Stimulated activated CD8-positive, alpha-beta memory T cell treated with anti-CD3 and anti-CD28 coated beads, Interleukin-4, amount 100 ng/mL, for 24 hours (primary cell): Measurements from ENCODE around the gene CAMK2B.
A peak's percentile ranks its signal among the peaks of the same experiment; 100 is the strongest.

ENCODE experiments used
- DNase-seq: peaks from one replicate; pipeline ENCODE4 v3.0.0-alpha.2; 2020; ENCODE audit warnings: low read depth

The CAMK2B gene

GRCh38 chr7:44257213-44257612 lies 68.2 kb downstream of the CAMK2B start:
- no peak for DNase-seq

- no peak for DNase-seq
Measured at GRCh38 chr7:44256459-44256858, 68.9 kb downstream of the CAMK2B start.

GRCh38 chr7:44251881-44252280 lies 73.5 kb downstream of the CAMK2B start:
- no peak for DNase-seq

DNA sequence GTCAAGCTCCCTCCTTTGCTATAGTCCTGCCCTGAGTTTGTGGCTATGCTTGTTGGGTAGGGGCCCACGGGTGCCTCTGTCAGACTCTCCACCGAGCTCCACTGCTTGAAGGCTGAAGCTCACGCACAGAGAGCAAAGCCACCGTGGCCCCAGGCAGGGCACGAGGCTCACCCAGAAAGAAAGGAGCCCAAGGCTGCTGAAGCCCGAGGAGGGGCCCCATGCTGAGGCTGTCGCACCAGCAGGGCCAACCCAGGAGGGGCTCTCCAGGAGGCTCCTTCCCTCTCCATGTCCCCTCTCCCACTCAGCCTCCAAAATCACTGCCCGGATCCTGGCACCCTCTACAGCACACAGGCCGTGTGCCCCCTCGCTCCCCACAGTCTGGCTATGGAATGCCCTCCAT lies 74.1 kb downstream of the CAMK2B start:
- no peak for DNase-seq

- DNase-seq = no peak
Measured at GRCh38 chr7:44249639-44250234, 75.7 kb downstream of the CAMK2B start.

DNA sequence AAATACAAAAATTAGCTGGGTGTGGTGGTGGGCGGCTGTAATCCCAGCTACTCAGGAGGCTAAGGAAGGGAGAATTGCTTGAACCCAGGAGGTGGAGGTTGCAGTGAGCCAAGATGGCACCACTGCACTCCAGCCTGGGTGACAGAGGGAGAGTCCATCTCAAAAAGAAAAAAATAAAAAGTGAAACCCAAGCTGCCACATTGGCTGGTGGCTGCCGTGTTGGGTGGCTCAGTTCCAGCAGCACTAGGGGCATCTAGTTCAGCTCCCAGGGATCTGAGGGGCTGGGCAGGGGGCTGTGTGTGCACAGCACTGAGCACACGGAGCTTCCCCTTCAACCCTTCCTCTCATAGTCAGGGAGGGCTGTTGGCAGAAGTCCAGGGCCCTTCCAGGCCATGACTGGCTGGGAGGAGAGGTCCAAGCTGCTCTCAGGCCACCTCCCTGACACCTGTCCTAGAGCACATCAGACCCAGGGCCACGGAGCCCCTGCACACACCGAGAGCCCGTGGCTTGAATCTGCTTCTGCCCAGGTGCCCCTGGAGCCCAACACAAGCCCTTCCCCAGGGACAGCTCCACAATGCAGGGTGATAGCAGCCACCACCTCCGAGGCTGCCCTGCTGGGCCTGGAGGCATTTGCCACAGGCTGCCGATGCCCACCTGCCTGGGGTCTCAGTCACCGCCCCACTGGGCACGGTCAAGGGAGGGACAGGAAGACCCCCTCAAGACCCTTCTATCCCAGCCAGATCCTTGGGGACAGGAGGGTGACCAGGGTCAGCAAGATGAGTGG lies 77.3 kb downstream of the CAMK2B start:
- no peak for DNase-seq

DNA sequence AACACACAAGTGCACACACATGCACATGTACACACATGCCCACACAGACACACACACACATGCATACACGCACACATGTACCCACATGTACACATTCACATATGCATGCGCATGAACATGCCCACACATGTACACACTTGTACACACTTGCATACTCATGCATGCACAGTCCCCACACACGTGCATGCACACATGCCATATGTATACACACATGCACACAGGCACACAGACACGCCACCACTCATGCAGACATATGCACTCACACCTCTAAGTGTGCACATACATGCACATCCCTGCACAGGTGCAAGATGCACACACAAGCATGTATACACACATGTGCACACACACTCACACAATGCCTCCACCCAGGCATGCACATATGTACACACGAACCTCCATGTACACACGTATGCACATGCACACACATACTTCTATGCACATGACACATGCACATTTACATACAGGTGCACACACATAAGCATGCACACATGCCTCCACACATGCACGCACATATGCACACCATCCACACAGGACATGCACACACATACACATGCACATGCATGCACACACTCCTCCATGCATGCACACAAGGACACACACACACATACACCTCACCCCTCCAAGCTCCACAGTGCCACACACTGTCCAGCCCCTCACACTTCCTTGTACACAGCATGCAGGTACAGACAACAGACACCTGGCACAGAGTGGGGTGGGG lies 78.8 kb downstream of the CAMK2B start:
- DNase-seq = no peak

- peak; percentile 27 for DNase-seq
Measured at GRCh38 chr7:44244282-44244681, 81.1 kb downstream of the CAMK2B start.

- no peak for DNase-seq
Measured at GRCh38 chr7:44242091-44242490, 83.3 kb downstream of the CAMK2B start.

- DNase-seq = peak; percentile 43
Measured at GRCh38 chr7:44240983-44241510, 84.3 kb downstream of the CAMK2B start.

- no peak for DNase-seq
Measured at GRCh38 chr7:44240376-44240775, 85.0 kb downstream of the CAMK2B start.

DNA sequence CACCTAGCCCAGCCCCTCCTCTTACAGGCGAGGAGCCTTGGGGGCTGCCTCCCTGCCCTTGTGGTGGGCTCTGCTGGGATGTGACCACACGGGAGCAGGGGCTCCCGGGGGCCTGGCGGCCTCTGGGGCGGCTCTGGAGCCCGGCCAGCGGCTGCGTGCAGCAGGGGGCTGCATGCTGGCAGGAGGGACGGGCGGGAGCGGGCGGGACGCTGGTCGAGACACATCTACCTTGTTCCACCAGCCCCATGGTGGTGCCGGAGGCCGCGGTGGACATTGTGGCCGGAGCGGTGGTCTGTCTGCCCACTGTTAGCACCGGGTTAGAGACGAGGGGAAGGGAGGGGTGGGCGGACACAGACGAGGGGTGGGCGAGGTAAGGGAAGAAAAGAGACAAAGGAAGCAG lies 86.0 kb downstream of the CAMK2B start:
- DNase-seq = no peak

- DNase-seq = no peak
Measured at GRCh38 chr7:44238116-44238695, 87.2 kb downstream of the CAMK2B start.

GRCh38 chr7:44237696-44238095 lies 87.7 kb downstream of the CAMK2B start:
- DNase-seq = no peak

GRCh38 chr7:44236333-44236728 lies 89.1 kb downstream of the CAMK2B start:
- no peak for DNase-seq

DNA sequence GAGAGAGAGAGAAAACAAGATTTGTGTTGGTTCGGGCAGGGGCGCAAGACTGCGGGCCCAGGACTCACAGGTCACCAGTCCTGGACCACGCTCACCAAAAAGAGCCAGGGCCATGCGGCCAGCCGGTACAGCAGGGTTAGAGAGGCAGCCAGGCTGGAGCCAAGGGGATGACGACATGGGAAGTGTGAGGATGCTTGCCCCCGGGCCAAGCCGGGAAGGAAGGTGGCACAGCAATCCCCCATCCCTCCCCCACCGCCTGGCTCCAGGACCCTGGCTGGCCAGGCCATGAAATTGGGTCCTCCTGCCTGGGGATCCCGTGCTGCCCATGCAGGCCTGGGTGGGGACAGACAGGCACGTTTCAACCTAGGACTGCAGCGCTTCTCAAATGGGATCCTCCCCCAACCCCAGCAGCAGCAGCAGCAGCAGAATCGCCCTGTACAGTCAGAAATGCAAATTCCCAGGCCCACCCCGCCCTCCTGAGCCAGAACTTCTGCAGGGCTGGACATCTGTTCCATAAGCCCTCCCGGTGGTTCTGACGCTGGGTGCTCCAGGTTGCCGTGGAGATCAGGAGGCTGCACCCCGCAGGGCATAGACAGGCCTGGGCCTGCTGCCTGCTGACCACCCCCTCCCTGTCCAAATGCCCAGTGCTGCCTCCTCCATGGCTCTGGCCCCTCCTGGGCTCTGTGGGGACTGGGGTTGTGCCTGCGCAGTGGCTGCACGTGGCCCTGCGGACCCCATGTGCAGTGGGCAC lies 89.6 kb downstream of the CAMK2B start:
- DNase-seq = no peak

DNA sequence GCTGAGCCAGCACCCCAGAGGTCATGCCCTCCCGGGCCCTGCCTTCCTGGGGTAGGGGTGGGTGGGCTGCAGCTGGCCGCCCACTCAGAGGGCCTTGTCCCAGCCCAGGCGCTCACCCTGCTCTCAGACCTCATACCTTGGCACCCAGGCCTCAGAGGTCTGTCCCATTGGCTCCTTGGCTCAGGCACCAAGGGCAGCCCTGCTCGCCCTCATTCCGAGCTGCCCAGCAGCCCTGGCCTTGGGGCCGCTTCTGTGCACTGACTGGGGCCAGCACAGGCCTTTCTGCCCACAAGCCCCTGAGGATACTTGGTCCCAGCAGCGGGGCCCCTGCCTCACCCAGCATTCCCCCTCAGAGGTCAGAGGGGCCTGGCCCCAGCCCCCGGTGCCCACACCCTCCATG lies 90.3 kb downstream of the CAMK2B start:
- DNase-seq = no peak

GRCh38 chr7:44232901-44233715 lies 92.3 kb downstream of the CAMK2B start:
- no peak for DNase-seq

DNA sequence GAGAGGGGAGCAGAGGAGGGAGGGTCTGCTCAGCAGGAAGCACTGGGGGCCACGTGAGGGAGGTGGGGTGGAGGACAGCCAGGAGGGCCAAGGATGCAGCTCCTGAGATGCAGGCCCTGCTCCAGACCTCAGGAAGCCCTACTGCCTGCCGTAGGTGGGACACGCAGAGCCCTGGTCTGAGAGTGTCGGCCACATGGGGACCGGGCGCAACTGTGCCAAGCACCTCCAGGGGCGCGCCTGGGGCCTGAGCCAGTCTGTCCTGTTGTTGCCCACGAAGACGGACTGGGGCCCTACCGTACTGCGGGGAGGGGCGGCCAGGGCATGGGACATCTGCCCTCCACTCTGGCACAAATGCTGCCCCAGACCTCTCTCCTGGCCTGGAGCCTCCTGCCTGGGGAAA lies 93.0 kb downstream of the CAMK2B start:
- no peak for DNase-seq

GRCh38 chr7:44231088-44231487 lies 94.3 kb downstream of the CAMK2B start:
- DNase-seq = no peak

GRCh38 chr7:44230286-44230685 lies 95.1 kb downstream of the CAMK2B start:
- no peak for DNase-seq
